Subcutaneous adipose tissue (tissue), 4 donors: ENCODE data around the gene GRAMD2B. TPM values are rescaled to one million over a fixed set of nuclear protein-coding genes. Genes with fewer than 3 reads are reported as not detected.

Experiments used
- total RNA-seq, 4 donors: library from RNA; depleted of rRNA; stranded (reverse); fragments of >200 nt; gene quantifications; one replicate each; pipeline ENCODE4 v1.1.0, GENCODE V29; 2016
- TF ChIP-seq, protein P1 (sequence below): fragments of 450-650 bp; IDR thresholded peaks from one replicate; pipeline ENCODE4 v1.5.1; 2016; ENCODE audit warnings: low read depth, mild to moderate bottlenecking, control low read depth, antibody characterized with exemption, moderate library complexity

GRAMD2B gene
- total RNA-seq, 4 donors from 2014 or later: 30.3 to 50.9 (median 32.7) TPM

DNA sequence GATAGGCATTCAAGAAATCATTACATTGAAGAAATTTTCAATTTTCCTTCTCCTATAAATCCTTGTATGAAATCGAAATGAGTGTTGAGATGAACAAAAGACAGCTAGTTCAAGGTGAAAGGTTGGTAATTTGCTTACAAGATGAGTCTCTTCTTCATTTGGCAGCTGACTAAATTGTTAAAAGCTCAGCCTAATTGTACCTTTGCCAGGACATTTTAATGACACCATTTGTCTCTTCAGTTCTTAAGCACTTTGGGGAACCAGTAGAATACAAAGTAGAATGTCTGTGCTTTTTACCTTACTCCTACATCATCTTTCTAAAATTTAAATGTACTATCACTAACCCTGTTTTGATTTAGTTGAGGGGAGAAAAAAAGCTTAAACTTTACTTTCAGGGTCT, 59.4 kb downstream of the GRAMD2B start:
- TF ChIP-seq, protein P1, sequence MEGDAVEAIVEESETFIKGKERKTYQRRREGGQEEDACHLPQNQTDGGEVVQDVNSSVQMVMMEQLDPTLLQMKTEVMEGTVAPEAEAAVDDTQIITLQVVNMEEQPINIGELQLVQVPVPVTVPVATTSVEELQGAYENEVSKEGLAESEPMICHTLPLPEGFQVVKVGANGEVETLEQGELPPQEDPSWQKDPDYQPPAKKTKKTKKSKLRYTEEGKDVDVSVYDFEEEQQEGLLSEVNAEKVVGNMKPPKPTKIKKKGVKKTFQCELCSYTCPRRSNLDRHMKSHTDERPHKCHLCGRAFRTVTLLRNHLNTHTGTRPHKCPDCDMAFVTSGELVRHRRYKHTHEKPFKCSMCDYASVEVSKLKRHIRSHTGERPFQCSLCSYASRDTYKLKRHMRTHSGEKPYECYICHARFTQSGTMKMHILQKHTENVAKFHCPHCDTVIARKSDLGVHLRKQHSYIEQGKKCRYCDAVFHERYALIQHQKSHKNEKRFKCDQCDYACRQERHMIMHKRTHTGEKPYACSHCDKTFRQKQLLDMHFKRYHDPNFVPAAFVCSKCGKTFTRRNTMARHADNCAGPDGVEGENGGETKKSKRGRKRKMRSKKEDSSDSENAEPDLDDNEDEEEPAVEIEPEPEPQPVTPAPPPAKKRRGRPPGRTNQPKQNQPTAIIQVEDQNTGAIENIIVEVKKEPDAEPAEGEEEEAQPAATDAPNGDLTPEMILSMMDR: no peak

DNA sequence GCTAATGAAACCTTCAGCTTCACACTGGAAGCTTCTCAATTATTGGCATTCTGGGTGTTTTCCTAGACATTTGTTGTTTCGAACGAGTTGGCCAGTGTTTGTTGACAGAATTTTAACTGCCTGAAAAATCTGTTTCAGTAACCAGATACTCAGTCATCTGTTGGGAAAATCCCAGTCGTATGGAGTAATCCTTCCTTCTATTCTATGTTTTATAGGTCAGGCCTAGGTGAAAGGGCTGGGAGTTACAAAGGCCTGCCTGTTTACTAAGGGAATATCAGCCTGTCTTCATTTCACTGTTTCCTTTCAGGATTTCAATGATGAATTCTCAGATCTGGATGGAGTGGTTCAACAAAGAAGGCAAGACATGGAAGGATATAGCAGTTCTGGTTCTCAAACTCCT, 59.9 kb downstream of the GRAMD2B start:
- TF ChIP-seq, protein P1: no peak

DNA sequence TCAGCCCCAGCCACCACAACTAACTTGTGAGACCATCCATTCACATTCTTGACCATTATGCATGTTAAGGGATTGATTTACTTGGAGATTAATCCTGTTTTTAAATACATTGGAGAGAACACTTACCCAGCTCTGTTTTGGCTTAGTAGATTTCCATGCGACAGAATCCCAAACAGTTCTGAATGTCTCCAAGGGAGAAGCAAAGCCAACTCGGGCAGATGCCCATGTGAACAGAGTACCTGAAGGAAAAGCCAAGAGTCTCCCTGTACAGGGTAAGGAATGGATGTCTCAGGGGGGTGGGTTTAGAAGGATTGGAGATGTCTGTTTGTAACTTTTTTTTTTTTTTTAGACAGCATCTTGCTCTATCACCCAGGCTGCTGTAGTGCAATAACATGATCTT, 61.0 kb downstream of the GRAMD2B start:
- TF ChIP-seq, protein P1: no peak

DNA sequence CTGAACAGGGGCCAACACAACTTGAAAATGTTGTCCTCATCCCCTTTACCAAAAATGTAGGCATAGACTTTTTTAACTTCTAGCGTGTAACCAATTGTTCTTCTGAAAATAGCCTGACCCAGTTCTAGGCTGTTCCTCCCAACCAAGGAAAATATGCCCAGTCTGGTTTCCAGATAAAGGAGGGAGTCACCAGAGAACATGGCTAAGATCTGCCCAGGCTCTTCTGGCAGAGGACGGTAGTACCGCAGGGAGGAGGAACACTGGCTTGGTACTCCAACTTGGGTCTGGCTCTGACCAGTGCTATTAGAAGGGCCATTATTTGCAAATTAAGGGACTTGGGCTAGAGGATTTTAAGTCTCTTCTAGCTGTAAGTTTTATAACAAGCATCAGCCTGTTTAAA, 63.1 kb downstream of the GRAMD2B start:
- TF ChIP-seq, protein P1: no peak

DNA sequence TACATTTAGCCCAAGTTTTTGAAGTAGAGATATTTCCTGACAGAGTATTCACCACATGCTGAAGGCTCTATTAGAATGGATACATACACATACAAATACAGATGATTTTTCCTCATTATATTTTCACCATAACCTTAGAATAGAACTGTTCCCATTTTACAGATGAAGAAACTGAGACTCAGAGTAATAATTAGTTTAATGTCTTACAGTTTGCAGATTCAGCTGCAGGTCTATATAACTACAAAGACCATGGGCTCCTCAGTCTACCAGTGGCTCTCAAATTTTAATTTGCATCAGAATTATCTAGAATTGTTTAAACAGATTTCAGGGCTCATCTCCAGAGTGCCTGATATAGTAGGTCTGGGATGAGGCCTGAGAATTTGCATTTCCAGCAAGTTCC, 64.4 kb downstream of the GRAMD2B start:
- TF ChIP-seq, protein P1: no peak

DNA sequence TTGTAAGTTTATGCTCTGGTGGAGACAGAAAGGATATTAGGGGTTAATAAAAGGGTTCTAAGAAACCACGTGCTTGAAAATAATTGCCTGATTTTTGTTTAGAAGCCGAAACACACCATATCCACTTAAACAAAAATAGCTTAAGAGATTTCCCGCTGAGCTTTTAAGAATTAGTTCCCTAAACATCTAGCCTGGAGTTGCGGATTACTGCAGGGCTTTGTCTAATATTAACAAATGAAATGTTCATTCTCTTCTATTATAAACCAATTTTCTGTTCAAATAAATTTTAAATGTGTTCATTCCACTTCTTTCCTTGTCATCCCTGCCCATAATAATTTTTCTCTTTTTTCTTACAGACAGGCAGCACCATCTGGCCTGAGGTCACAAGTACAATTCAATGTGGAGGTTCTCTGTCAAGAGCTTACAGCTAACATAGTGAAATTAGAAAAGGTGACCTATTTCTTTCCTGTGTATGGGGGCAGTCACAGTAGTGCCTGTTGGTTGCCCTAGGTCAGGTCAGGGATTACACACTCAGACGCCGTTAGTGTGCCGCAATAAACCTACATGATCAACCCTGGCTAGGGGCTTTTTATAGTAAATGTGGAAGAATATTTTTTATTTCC, 65.3 kb downstream of the GRAMD2B start:
- TF ChIP-seq, protein P1: no peak

DNA sequence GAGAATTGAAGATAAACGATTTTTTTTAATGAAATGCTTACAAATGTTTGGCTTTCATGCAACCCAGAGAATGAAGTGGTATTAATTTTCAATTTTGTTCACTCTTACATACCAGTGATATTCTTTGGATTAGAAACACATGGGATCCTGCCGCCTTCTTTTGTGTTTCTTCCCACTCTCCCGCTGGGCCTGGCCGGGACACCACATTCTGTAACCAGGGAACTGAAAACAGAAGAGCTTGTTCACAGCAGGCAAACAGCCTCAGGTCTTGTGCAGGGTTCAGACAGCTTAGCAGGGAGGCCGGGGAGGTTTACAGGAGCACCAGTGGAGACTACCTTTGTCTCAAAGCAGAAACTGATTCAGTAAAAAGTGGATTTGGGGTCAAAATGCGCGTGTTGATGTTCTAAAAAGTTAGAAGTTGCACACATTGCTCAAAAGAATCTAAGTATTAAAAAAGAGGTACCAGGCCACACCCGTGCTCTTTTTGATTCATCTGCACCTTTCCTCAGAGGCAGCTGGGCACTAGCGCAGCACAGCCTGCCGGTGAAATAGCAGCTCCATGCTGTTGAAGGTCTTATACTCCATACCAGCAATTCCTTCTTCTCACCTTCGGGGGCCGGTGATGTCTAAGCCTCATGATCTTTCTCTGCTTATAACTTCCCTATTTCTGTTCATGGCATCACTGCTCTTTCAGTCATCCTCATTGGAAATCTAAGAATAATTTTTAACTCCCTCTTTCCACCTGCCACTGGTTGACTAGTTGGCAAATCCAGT, 67.1 kb downstream of the GRAMD2B start:
- TF ChIP-seq, protein P1: no peak
